C4-2B (cell line): ENCODE results near the gene GNG2.

Source experiments
- ZFX ChIP-seq: fragments of 450-650 bp; IDR thresholded peaks from 2 replicates; pipeline ENCODE4 v1.6.1; 2017
- TF ChIP-seq, protein P1 (sequence below): fragments of 450-650 bp; conservative IDR thresholded peaks from 2 replicates; pipeline ENCODE4 v1.5.1; 2017; ENCODE audit warnings: mild to moderate bottlenecking

DNA sequence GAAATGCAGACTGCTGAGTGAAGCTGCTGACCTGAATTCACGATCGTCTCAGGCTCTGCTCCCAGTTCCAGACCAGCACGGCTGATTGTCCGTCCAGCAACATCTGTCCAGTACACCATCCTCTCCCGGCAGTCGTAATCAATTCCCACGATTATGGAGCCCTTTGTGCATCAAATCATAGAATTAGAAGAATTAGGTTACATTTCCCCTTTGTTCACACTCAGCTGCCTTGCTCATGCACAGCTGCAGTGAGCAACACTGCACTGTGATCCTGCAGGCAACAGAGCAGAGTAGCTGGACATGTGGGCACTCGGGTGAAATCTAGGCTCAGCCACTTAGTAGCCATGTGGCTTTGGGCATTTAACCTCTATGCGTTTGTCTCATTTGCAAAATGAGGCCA is 151.1 kb downstream of the GNG2 start:
- TF ChIP-seq, protein P1, sequence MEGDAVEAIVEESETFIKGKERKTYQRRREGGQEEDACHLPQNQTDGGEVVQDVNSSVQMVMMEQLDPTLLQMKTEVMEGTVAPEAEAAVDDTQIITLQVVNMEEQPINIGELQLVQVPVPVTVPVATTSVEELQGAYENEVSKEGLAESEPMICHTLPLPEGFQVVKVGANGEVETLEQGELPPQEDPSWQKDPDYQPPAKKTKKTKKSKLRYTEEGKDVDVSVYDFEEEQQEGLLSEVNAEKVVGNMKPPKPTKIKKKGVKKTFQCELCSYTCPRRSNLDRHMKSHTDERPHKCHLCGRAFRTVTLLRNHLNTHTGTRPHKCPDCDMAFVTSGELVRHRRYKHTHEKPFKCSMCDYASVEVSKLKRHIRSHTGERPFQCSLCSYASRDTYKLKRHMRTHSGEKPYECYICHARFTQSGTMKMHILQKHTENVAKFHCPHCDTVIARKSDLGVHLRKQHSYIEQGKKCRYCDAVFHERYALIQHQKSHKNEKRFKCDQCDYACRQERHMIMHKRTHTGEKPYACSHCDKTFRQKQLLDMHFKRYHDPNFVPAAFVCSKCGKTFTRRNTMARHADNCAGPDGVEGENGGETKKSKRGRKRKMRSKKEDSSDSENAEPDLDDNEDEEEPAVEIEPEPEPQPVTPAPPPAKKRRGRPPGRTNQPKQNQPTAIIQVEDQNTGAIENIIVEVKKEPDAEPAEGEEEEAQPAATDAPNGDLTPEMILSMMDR, result no peak
- no peak for TF ChIP-seq ZFX
